Testis (tissue), 2 donors: ENCODE results near the gene TBCC.

Experiments
- CTCF ChIP-seq, 3 experiments: fragments of 450-650 bp in 2 of 3; fragments of 200-600 bp in 1 of 3; sonication (generic) in 1 of 3; IDR thresholded peaks; one replicate each; pipeline ENCODE4 v1.5.1; 2016 to 2019; ENCODE audit warnings: antibody characterized with exemption in 3 of 3, mild to moderate bottlenecking in 2 of 3, moderate library complexity in 1 of 3
- POLR2A ChIP-seq: fragments of 450-650 bp; IDR thresholded peaks from one replicate; pipeline ENCODE4 v1.6.1; 2017; ENCODE audit warnings: antibody characterized with exemption, mild to moderate bottlenecking, moderate library complexity

- no peak for TF ChIP-seq CTCF (IDR thresholded peaks at IDR 0.05)
- TF ChIP-seq POLR2A, result no peak
Measured at GRCh38 chr6:42778122-42778521, 32.2 kb upstream of the TBCC start.
